ENCODE measurements around the gene SNTG2.

DNA sequence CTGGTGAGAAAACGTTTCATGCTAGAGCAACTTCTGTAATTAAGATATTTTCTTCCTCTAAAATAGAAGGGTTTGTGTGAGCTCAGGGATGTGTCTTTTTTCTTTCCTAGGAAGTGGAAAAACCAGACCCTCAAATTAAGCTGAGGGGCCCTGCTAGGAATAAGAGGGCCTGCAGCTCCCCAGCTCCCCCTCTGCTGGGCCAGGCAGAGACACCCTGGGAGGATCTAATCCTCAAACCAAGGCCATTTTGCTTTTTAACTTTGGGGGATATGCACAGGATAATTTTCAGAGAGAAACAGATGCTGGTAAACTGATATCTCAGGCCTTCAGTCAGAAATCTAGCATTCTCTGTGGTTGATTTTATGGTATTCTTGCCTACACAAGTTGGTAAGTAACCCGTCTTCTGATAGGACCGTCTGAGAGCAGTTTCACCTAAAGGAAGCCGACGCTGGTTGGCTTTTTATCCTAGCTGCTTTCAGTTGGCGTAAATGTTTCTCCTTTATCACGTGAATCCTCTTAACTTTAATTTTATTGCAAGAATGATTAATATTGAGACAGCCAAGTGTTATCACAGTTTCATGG lies 34.8 kb downstream of the SNTG2 start:
- TF ChIP-seq, protein P1, sequence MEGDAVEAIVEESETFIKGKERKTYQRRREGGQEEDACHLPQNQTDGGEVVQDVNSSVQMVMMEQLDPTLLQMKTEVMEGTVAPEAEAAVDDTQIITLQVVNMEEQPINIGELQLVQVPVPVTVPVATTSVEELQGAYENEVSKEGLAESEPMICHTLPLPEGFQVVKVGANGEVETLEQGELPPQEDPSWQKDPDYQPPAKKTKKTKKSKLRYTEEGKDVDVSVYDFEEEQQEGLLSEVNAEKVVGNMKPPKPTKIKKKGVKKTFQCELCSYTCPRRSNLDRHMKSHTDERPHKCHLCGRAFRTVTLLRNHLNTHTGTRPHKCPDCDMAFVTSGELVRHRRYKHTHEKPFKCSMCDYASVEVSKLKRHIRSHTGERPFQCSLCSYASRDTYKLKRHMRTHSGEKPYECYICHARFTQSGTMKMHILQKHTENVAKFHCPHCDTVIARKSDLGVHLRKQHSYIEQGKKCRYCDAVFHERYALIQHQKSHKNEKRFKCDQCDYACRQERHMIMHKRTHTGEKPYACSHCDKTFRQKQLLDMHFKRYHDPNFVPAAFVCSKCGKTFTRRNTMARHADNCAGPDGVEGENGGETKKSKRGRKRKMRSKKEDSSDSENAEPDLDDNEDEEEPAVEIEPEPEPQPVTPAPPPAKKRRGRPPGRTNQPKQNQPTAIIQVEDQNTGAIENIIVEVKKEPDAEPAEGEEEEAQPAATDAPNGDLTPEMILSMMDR (IDR thresholded peaks at IDR 0.05) = no peak
- TF ChIP-seq EP300 (IDR thresholded peaks at IDR 0.05) = no peak
